Measurements from ENCODE around the gene PCDHGB5. TPM values are rescaled to one million over a fixed set of nuclear protein-coding genes. Genes with fewer than 3 reads are reported as not detected.

Gene PCDHGB5
- total and polyA plus RNA-seq, 2 of the 13 experiments (the other 11 are each of a cell fraction or from before 2014, with no cell fraction given) = 0.08 to 0.44 TPM

DNA sequence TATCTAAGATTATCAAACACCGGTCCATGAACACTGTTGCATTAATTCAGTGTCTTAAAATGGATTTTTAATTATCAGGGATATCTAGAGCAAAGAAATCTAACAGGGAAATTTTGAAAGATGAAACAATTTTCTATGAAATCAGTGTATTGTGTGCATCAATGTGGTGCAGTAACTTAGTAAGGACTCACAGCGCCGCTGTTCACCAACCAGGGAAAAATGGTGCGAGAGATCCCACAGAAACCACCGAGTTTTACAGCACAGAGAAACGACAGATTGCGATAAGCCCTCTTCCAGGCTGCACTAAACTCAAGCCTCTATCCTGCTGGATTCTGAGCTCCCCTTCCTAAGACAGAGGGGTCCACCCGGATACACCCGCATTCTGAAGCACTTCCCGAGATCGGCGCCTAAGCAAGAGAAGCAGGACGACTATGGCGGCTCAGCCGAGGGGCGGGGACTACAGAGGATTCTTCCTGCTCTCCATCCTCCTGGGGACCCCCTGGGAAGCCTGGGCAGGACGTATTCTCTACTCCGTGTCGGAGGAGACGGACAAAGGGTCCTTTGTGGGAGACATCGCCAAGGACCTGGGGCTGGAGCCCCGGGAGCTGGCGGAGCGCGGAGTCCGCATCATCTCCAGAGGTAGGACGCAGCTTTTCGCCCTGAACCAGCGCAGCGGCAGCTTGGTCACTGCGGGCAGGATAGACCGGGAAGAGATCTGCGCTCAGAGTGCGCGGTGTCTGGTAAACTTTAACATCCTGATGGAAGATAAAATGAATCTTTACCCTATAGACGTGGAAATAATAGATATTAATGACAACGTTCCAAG lies 15.1 kb upstream of the PCDHGB5 start, which contains the start of gene PCDHGA7:
Gene PCDHGA7, plus strand, starts transcription at position 274 of the 826 bp plus-strand sequence. Its CDS starts 158 bp downstream, at position 432.
- FAIRE-seq = no peak
- WGBS (ENCODE audit: low lambda C conversion rate) = 75% methylated on average over 37 of the region's 37 CpGs
- in situ Hi-C loops (cut with HindIII; ENCODE audit: extremely low pct_ligation_motif_present, low pct_unique_long_range_greater_than_20kb) = no loop called here

More for the DNA sequence above, 15.1 kb upstream of the PCDHGB5 start, which contains the start of gene PCDHGA7:
- Histone ChIP-seq H3K4me3 (replicated peaks in 1 of 3; ENCODE audit: insufficient read depth in 1 of 3, low read depth in 2 of 3, low read length in 3 of 3) (no peak within 1 kb of the TSS), H2AFZ (ENCODE audit: low read length) (no peak within 1 kb of the TSS), H3K9me3 (ENCODE audit: low read length) (no peaks in the 10 kb centered on the region; the same call in 1 of the 2 replicates), H3K27ac (ENCODE audit: extremely low read length, insufficient read depth, low read length) (no peak within 1 kb of the TSS), H4K20me1 (ENCODE audit: insufficient read depth, low read length) (no peaks in the 10 kb centered on the region), H3K79me2 (ENCODE audit: insufficient read depth, low read length) (no peaks in the 10 kb centered on the region), H3K4me2 (ENCODE audit: low read depth, low read length) (no peak within 1 kb of the TSS), H3K9ac (ENCODE audit: insufficient read depth, low read depth, low read length) (no peak within 1 kb of the TSS), H3K4me1 (ENCODE audit: insufficient read depth, low read length) (no peaks in the 10 kb centered on the region), H3K27me3 (ENCODE audit: control insufficient read depth in 1 of 2, insufficient read depth in 2 of 2, low read length in 2 of 2) (no peaks in the 10 kb centered on the region), H3K36me3 (replicated peaks in 1 of 2; ENCODE audit: control insufficient read depth in 1 of 2, insufficient read depth in 2 of 2, low read length in 2 of 2) (no peaks in the 10 kb centered on the region)
- ATAC-seq (no peak), DNase-seq (ENCODE audit: low spot score) (no peak)
- TF ChIP-seq MLLT10 (CRISPR knock-in tag; IDR thresholded peaks at IDR 0.05) (no peak), ZNF276 (CRISPR knock-in tag; IDR thresholded peaks at IDR 0.05; ENCODE audit: low read depth) (no peak), ZNF432 (CRISPR knock-in tag; IDR thresholded peaks at IDR 0.05; ENCODE audit: borderline replicate concordance) (no peak), ZNF782 (CRISPR knock-in tag; IDR thresholded peaks at IDR 0.05; ENCODE audit: borderline replicate concordance) (no peak), ZEB1 (IDR thresholded peaks at IDR 0.05; ENCODE audit: insufficient replicate concordance, low read depth) (no peak), CREB3 (CRISPR knock-in tag; IDR thresholded peaks at IDR 0.05) (no peak), JUN (CRISPR knock-in tag; IDR thresholded peaks at IDR 0.05) (no peak), IKZF1 (IDR thresholded peaks at IDR 0.05) (no peak), ZNF746 (CRISPR knock-in tag; IDR thresholded peaks at IDR 0.05) (no peak)
- TF ChIP-seq, protein P1, sequence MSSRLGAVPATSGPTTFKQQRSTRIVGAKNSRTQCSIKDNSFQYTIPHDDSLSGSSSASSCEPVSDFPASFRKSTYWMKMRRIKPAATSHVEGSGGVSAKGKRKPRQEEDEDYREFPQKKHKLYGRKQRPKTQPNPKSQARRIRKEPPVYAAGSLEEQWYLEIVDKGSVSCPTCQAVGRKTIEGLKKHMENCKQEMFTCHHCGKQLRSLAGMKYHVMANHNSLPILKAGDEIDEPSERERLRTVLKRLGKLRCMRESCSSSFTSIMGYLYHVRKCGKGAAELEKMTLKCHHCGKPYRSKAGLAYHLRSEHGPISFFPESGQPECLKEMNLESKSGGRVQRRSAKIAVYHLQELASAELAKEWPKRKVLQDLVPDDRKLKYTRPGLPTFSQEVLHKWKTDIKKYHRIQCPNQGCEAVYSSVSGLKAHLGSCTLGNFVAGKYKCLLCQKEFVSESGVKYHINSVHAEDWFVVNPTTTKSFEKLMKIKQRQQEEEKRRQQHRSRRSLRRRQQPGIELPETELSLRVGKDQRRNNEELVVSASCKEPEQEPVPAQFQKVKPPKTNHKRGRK (CRISPR knock-in tag; IDR thresholded peaks at IDR 0.05) = no peak
- TF ChIP-seq, protein P2, sequence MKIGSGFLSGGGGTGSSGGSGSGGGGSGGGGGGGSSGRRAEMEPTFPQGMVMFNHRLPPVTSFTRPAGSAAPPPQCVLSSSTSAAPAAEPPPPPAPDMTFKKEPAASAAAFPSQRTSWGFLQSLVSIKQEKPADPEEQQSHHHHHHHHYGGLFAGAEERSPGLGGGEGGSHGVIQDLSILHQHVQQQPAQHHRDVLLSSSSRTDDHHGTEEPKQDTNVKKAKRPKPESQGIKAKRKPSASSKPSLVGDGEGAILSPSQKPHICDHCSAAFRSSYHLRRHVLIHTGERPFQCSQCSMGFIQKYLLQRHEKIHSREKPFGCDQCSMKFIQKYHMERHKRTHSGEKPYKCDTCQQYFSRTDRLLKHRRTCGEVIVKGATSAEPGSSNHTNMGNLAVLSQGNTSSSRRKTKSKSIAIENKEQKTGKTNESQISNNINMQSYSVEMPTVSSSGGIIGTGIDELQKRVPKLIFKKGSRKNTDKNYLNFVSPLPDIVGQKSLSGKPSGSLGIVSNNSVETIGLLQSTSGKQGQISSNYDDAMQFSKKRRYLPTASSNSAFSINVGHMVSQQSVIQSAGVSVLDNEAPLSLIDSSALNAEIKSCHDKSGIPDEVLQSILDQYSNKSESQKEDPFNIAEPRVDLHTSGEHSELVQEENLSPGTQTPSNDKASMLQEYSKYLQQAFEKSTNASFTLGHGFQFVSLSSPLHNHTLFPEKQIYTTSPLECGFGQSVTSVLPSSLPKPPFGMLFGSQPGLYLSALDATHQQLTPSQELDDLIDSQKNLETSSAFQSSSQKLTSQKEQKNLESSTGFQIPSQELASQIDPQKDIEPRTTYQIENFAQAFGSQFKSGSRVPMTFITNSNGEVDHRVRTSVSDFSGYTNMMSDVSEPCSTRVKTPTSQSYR (CRISPR knock-in tag; IDR thresholded peaks at IDR 0.05; ENCODE audit: borderline replicate concordance) = no peak
- TF ChIP-seq, protein P3, sequence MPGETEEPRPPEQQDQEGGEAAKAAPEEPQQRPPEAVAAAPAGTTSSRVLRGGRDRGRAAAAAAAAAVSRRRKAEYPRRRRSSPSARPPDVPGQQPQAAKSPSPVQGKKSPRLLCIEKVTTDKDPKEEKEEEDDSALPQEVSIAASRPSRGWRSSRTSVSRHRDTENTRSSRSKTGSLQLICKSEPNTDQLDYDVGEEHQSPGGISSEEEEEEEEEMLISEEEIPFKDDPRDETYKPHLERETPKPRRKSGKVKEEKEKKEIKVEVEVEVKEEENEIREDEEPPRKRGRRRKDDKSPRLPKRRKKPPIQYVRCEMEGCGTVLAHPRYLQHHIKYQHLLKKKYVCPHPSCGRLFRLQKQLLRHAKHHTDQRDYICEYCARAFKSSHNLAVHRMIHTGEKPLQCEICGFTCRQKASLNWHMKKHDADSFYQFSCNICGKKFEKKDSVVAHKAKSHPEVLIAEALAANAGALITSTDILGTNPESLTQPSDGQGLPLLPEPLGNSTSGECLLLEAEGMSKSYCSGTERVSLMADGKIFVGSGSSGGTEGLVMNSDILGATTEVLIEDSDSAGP (CRISPR knock-in tag; IDR thresholded peaks at IDR 0.05; ENCODE audit: borderline replicate concordance) = no peak
- TF ChIP-seq, protein P4, sequence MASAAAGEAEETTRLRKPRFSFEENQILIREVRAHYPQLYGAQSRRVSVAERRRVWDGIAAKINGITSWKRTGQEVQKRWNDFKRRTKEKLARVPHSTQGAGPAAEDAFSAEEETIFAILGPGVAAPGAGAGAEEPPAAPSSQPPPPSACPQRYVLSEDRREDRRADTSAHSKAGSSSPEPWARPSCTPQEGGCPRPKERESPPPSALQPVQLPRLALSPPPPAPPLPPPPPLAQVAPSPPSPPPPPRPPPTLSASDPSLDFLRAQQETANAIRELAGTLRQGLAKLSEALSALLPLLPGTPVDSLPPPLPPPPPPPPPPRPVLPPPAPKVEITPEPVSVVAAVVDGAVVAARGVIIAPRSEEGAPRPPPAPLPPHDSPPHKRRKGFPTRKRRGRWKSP (CRISPR knock-in tag; IDR thresholded peaks at IDR 0.05) = no peak
- POLR2A ChIA-PET = no interaction called here
- intact Hi-C loops (cut with micrococcal nuclease; ENCODE audit: unreplicated experiment) = no loop called here
- no TSS peak for BruUV-seq (replicated peaks)
- CTCF ChIA-PET (ENCODE audit: low intra/inter-chr PET ratio, low total read pairs) = no interaction called here
